Effector memory CD8-positive, alpha-beta T cell (primary cell): ENCODE measurements around the gene BRSK2.

ENCODE experiments used
- ATAC-seq: fragments of 150-1000 bp; cut with Tn5 transposase; replicated peaks from 2 replicates; pipeline ENCODE4 v1.10.0; 2021; ENCODE audit warnings: mild to moderate bottlenecking, moderate library complexity
- DNase-seq, 3 experiments: peaks; one replicate each; pipeline ENCODE4 v3.0.0; 2021
- H3K27ac Mint-ChIP-seq, 2 donors: one replicate each; pipeline ENCODE4 v1.8.0; 2022; ENCODE audit warnings: mild to moderate bottlenecking in 2 of 2, mixed read lengths in 2 of 2, moderate library complexity in 2 of 2
- H3K27me3 Mint-ChIP-seq, 2 donors: one replicate each; pipeline ENCODE4 v1.8.0; 2022; ENCODE audit warnings: mixed read lengths in 2 of 2
- H3K36me3 Mint-ChIP-seq: one replicate; pipeline ENCODE4 v1.8.0; 2022; ENCODE audit warnings: mild to moderate bottlenecking, moderate library complexity, mixed read lengths; ENCODE audit not compliant: insufficient read depth
- H3K4me1 Mint-ChIP-seq, 2 donors: one replicate each; pipeline ENCODE4 v1.8.0; 2022; ENCODE audit warnings: low read depth in 2 of 2, mixed read lengths in 2 of 2
- H3K4me3 Mint-ChIP-seq, 2 donors: one replicate each; pipeline ENCODE4 v1.8.0; 2022; ENCODE audit warnings: mild to moderate bottlenecking in 2 of 2, mixed read lengths in 2 of 2, moderate library complexity in 2 of 2
- H3K9me3 Mint-ChIP-seq, 2 donors: one replicate each; pipeline ENCODE4 v1.8.0; 2022; ENCODE audit warnings: mixed read lengths in 2 of 2

The BRSK2 gene

GRCh38 chr11:1450344-1450875, 60.7 kb downstream of the BRSK2 start:
- Mint-ChIP-seq H3K9me3 (no peaks in the 10 kb centered on the region), H3K4me1 (peaks cover 0 to 10% of the 10 kb centered on the region in 2 donors), H3K36me3 (peaks cover 25% of the 10 kb centered on the region), H3K4me3 (no peak overlapping the region), H3K27me3 (no peaks in the 10 kb centered on the region), H3K27ac (no peak overlapping the region)
- ATAC-seq (no peak), DNase-seq (no peak)

DNA sequence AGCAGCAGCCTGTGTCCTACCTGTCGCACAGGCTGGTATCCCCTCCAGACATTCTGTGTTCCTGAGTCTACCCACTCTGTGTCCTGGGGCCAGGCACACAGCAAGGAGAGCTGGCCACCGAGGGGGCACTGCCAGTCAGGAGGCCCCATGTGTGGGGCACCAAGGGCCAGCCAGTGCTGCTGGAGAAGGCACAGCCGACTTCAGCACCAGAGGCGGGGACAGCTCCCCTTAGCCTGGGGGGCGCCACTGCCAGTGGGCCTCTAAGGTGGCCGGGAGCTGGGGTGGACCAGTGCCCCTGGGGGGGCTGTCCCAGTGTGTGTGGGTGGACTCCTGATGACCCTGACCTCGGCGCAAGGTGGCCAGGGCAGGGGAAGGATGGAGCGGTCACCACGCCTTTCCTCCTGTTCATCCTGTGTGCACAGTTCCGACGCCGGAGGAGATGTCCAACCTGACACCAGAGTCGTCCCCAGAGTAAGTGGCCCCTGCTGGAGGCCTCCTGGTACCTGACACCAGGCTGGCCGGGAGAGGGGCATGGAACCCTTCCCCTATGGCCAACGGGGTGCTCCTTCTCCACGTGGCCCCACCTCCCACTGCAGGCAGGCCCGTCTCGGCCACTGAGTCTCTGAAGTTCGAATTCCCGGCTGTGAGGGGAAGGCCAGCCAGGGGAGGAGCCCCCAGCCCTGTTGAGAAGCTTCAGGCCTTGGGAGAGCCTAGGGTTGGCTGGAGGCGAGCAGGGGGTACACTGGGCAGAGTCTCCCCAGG, 61.4 kb downstream of the BRSK2 start:
- Mint-ChIP-seq H3K27ac (no peak overlapping the region), H3K4me3 (no peak overlapping the region), H3K27me3 (no peaks in the 10 kb centered on the region), H3K9me3 (no peaks in the 10 kb centered on the region), H3K4me1 (peaks cover 7 to 17% of the 10 kb centered on the region in 2 donors), H3K36me3 (peaks cover 25% of the 10 kb centered on the region)
- DNase-seq = peak in 1 of 3 experiments; percentile 23
- ATAC-seq = no peak

DNA sequence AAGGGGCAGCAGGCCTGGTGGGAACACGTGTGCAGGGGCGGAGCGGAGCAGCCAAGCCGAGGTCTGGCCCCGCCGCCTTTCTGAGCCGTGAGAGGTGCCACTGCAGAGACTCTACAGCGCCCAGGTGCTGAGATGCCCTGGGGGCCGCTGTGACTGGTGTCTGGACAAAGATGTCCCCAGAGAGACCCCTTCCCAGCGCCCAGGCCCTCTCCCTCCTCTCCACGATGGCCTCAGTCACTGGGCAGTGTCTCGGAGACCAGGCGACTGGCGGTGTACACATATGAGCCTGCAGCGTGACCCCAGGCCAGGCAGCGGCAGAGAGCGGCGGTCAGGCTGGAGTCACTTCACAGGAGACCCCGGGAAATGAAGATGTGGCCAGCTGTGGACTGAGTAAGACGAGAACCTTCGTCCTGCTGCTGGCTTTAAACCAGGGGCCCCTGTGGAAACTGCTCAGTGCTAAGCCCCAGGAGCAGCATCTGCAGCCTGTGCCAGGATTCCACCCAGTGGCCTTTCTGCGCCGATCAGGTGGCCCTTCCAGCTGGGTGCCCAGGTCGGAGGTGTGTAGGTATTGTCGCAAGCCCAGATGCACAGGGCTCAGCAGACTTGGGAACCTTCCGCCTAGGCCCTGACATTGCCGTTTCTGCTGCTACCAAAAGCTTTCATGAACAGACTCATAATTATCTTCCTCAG, 62.2 kb downstream of the BRSK2 start:
- Mint-ChIP-seq H3K27me3 (no peaks in the 10 kb centered on the region), H3K36me3 (peaks cover 30% of the 10 kb centered on the region), H3K4me3 (no peak overlapping the region), H3K4me1 (peaks cover 9 to 19% of the 10 kb centered on the region in 2 donors), H3K27ac (no peak overlapping the region), H3K9me3 (no peaks in the 10 kb centered on the region)
- no peak for DNase-seq
- ATAC-seq = no peak

GRCh38 chr11:1452744-1453143, 63.0 kb downstream of the BRSK2 start:
- no peak for ATAC-seq
- H3K27me3 Mint-ChIP-seq = no peaks in the 10 kb centered on the region
- no peaks in the 10 kb centered on the region for H3K9me3 Mint-ChIP-seq
- no peak overlapping the region for H3K27ac Mint-ChIP-seq
- peaks cover 9 to 19% of the 10 kb centered on the region in 2 donors for H3K4me1 Mint-ChIP-seq
- no peak for DNase-seq
- H3K36me3 Mint-ChIP-seq = peaks cover 34% of the 10 kb centered on the region
- no peak overlapping the region for H3K4me3 Mint-ChIP-seq

DNA sequence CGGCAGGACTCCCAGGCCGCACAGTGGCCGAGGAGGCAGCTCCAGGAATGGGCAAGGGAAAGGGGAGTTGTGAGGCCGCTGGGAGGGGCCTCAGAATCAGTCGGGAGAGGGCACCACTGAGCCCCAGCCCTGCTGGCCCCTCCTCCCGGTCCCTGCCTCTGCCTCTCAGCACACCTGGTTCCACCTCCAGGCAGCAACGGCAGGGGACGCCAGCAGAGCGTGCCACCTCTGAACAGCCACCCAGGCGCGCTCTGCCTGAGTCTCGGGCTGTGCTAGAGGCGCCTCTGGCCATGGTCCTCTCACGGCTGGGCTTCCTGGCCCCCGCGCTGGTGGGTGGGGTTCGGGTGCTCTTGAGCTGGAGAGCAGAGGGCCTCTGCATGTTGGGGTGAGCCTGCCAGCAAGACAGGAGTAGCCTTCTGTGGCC, 63.9 kb downstream of the BRSK2 start:
- ATAC-seq = peak; percentile 93
- peak overlapping the region in 1 of 2 donors; percentile 49 for H3K27ac Mint-ChIP-seq
- H3K27me3 Mint-ChIP-seq = no peaks in the 10 kb centered on the region
- DNase-seq = peak in 2 of 3 experiments; percentile 45 to 54
- peaks cover 29% of the 10 kb centered on the region for H3K36me3 Mint-ChIP-seq
- H3K4me3 Mint-ChIP-seq = no peak overlapping the region
- H3K4me1 Mint-ChIP-seq = peaks cover 9 to 19% of the 10 kb centered on the region in 2 donors
- H3K9me3 Mint-ChIP-seq = no peaks in the 10 kb centered on the region

- no peaks in the 10 kb centered on the region for H3K27me3 Mint-ChIP-seq
- H3K9me3 Mint-ChIP-seq = no peaks in the 10 kb centered on the region
- H3K4me3 Mint-ChIP-seq = no peak overlapping the region
- peaks cover 9 to 21% of the 10 kb centered on the region in 2 donors for H3K4me1 Mint-ChIP-seq
- DNase-seq = no peak
- peaks cover 29% of the 10 kb centered on the region for H3K36me3 Mint-ChIP-seq
- peak overlapping the region in 1 of 2 donors; percentile 49 for H3K27ac Mint-ChIP-seq
- no peak for ATAC-seq
Observed at GRCh38 chr11:1454576-1454975, 64.8 kb downstream of the BRSK2 start.

DNA sequence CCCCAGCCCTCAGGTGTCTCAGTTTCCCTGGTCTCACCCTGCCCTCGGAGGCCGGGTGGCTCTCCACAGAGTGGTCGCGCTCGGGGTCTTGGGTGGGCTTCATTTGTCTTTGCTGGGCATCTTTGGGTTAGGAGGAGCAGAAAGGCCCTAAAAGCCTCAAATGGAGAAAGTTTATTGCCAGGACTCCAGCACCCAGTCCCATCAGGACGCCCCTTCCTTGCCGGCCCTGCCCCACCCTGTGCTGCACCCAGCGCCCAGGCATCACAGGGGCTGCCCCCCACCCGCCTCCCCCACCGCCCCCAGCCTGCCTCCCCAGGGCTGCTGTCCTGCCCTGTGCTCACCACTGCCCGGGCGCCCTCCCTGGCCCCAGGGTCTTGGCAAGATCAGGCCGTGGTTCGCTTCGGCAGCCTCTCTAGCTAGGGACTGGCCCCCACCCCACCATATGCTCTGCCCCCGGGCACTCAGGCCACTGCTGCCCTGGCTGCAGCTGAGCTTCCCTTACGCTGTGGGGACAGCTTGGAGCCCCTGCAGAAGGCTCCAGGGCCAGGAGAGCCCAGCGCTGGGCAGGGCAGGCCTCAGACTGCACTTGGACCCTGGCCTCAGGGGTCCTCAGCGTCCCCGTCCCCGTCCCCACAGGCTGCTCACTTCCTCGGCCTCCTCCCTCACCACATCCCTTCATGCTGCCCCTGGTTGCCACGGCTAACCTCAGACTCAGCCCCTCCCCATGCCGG, 65.5 kb downstream of the BRSK2 start:
- DNase-seq (no peak), ATAC-seq (no peak)
- Mint-ChIP-seq H3K4me3 (no peak overlapping the region), H3K9me3 (no peaks in the 10 kb centered on the region), H3K36me3 (peaks cover 29% of the 10 kb centered on the region), H3K27ac (no peak overlapping the region), H3K4me1 (peaks cover 9 to 21% of the 10 kb centered on the region in 2 donors), H3K27me3 (no peaks in the 10 kb centered on the region)

GRCh38 chr11:1455763-1456060, 66.0 kb downstream of the BRSK2 start:
- Mint-ChIP-seq H3K4me1 (peaks cover 9 to 21% of the 10 kb centered on the region in 2 donors), H3K27ac (peak overlapping the region in 1 of 2 donors; percentile 62), H3K27me3 (no peaks in the 10 kb centered on the region), H3K36me3 (peaks cover 29% of the 10 kb centered on the region), H3K9me3 (no peaks in the 10 kb centered on the region), H3K4me3 (no peak overlapping the region)
- ATAC-seq (no peak), DNase-seq (no peak)

DNA sequence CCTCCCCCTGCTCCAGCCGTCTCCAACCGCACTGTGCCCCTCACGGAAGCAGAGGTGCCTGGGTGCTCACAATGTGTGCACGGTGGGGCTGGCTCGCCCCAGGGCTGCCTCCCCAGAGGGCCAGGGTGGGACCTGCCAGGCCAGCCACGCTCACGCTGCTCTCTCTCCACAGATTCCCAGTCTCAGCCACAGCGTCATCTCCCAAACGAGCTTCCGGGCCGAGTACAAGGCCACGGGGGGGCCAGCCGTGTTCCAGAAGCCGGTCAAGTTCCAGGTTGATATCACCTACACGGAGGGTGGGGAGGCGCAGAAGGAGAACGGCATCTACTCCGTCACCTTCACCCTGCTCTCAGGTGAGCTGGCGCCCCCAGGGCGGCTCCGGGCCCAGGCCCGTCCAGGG, 66.4 kb downstream of the BRSK2 start:
- Mint-ChIP-seq H3K27ac (peak overlapping the region in 1 of 2 donors; percentile 62), H3K4me1 (peaks cover 9 to 21% of the 10 kb centered on the region in 2 donors), H3K4me3 (no peak overlapping the region), H3K9me3 (no peaks in the 10 kb centered on the region), H3K36me3 (peaks cover 29% of the 10 kb centered on the region), H3K27me3 (no peaks in the 10 kb centered on the region)
- ATAC-seq = no peak
- DNase-seq = no peak

DNA sequence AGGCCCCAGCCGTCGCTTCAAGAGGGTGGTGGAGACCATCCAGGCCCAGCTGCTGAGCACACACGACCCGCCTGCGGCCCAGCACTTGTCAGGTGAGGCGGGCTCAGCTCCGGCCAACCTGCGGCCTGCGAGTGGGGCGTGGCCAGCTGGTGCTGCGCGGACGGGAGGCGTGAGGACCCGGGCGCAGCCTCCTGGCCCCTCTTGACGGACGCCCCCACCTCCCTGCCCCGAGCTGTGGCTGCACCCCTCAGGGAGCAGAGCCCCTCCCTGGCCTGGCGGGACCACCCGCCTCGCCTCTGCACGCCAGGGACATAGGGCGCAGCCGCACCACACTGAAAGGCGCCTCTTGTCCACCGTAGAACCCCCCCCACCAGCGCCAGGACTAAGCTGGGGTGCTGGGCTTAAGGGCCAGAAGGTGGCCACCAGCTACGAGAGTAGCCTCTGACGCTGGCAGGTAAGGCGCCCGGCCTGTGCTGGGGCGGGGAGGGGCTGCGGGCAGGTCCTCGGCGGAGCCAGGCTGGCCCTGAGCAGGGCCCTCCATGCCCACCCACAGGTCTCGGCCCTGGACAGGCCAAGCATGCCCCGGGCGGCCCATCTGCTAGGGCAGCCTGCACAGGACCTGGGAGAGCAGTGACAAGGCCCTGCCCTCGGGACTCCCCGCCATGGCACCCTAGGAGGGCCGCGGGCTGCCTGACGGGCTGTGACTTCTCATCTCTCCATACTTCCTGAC, 67.0 kb downstream of the BRSK2 start:
- no peaks in the 10 kb centered on the region for H3K27me3 Mint-ChIP-seq
- ATAC-seq (no peak), DNase-seq (no peak)
- H3K36me3 Mint-ChIP-seq = peaks cover 29% of the 10 kb centered on the region
- H3K4me1 Mint-ChIP-seq = peaks cover 9 to 21% of the 10 kb centered on the region in 2 donors
- no peak overlapping the region for H3K4me3 Mint-ChIP-seq
- H3K9me3 Mint-ChIP-seq = no peaks in the 10 kb centered on the region
- no peak overlapping the region for H3K27ac Mint-ChIP-seq

DNA sequence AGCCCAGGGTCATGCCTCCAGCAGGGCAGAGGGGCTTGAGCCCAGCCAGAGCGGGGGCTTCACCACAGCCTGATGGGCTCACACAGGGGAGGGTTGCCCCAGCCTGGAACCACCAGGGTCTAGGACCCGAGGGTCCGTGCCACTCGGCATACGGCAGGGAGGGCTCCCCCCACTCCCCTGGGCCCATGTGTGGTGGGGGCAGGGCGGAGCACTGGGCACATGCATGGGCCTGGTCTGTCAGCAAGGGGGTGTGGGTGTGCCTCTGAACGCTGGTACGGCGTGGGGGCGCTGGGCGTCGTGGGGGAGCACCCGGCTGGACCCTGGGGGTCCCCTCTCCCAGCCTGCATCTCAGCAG, 67.6 kb downstream of the BRSK2 start:
- no peak for DNase-seq
- no peak for ATAC-seq
- no peaks in the 10 kb centered on the region for H3K27me3 Mint-ChIP-seq
- peaks cover 24% of the 10 kb centered on the region for H3K36me3 Mint-ChIP-seq
- no peak overlapping the region for H3K27ac Mint-ChIP-seq
- peaks cover 9 to 21% of the 10 kb centered on the region in 2 donors for H3K4me1 Mint-ChIP-seq
- no peaks in the 10 kb centered on the region for H3K9me3 Mint-ChIP-seq
- H3K4me3 Mint-ChIP-seq = no peak overlapping the region

DNA sequence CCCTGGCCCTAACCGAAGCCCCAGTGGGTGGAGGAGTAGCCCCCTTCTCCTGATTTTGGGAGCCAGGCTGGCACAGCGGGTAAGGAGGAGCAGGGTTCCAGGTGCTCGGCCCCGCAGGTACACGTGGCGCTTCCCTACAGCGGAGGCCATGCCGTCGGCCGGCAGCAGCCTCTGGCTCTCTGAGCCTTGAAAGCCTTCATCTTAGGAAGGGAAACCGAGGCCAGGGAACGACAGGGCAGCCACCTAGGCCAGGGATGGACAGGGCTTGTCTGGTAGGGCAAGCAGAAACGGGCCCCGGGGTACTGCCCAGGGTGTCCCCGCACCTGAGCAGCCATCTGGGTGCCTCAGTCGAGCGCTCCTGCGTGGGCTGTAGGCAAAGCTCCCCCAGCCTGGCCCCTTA, 68.1 kb downstream of the BRSK2 start:
- DNase-seq = no peak
- Mint-ChIP-seq H3K4me1 (peaks cover 9 to 21% of the 10 kb centered on the region in 2 donors), H3K4me3 (no peak overlapping the region), H3K36me3 (peaks cover 18% of the 10 kb centered on the region), H3K27ac (no peak overlapping the region), H3K9me3 (no peaks in the 10 kb centered on the region), H3K27me3 (no peaks in the 10 kb centered on the region)
- ATAC-seq = no peak
